GM19239 (cell line): ENCODE data around the gene PCDHB10.
"Not testable (repeated sequence)": the region's sequence is repeated elsewhere in the genome, so short reads cannot be mapped to it uniquely, and the experiment has no call there.

Experiments used
- DNase-seq: peaks from one replicate; pipeline ENCODE4 v3.0.0; 2011; ENCODE audit warnings: low spot score; ENCODE audit not compliant: insufficient read length
- FAIRE-seq: peaks from 2 replicates; lab custom pipeline; 2011; peaks lifted over from hg19 to GRCh38; lab: Jason Lieb, UNC

Gene PCDHB10

GRCh38 chr5:141192110-141192725 lies at the start of gene PCDHB10:
Gene PCDHB10, plus strand, starts transcription at chr5:141192353. Its CDS starts 200 bp downstream, at chr5:141192553.
- no peak for DNase-seq
- no peak for FAIRE-seq

DNA sequence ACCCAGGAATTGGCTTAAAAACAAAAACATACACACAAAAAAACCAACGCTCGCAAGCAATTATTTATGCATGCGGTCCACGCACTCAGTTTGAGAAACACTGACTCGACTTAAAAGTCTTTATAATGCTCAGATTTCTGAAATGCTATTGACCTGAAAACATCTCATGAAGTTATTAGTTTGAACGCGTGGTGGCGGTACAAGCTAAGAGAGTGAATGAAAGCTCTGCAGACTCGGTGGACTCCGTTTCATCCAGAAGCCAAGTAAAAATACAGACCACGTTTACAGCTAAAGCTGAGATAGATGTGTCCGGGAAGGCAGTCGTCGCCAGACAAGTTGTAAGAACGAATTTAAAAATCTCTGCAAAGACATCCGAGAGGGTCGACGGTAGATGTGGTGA lies 42.3 kb upstream of the PCDHB10 start, which contains the start of gene PCDHB6:
Gene PCDHB6 (plus strand): TSS at position 246 of the 400 bp plus-strand sequence. CDS start 201 bp downstream, outside the sequence.
- DNase-seq (no peak), FAIRE-seq (no peak)

DNA sequence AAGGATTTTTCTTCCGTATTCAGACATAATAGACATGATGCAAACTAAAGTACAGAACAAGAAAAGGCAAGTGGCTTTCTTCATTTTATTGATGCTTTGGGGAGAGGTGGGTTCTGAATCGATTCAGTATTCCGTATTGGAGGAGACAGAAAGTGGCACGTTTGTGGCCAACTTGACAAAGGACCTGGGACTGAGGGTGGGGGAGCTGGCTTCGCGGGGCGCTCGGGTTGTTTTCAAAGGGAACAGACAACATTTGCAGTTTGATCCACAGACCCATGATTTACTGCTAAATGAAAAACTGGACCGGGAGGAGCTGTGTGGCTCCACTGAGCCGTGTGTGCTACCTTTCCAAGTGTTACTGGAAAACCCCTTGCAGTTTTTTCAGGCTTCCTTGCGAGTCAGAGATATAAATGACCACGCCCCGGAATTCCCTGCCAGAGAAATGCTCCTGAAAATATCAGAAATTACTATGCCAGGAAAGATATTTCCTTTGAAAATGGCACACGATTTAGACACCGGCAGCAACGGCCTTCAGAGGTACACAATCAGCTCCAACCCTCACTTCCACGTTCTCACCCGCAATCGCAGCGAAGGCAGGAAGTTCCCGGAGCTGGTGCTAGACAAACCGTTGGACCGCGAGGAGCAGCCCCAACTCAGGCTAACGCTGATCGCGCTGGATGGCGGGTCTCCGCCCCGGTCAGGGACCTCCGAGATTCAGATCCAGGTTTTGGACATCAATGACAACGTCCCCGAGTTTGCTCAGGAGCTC lies 41.7 kb upstream of the PCDHB10 start:
- no peak for DNase-seq
- FAIRE-seq: no peak

- no peak for DNase-seq
- FAIRE-seq: no peak
Measured at GRCh38 chr5:141150993-141151325, 41.2 kb upstream of the PCDHB10 start.

DNA sequence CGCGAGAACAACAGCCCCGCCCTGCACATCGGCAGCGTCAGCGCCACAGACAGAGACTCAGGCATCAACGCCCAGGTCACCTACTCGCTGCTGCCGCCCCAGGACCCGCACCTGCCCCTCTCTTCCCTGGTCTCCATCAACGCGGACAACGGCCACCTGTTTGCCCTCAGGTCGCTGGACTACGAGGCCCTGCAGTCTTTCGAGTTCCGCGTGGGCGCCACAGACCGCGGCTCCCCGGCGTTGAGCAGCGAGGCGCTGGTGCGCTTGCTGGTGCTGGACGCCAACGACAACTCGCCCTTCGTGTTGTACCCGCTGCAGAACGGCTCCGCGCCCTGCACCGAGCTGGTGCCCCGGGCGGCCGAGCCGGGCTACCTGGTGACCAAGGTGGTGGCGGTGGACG lies 40.5 kb upstream of the PCDHB10 start:
- not testable (repeated sequence) for FAIRE-seq, DNase-seq

- FAIRE-seq, DNase-seq: not testable (repeated sequence)
Measured at GRCh38 chr5:141152096-141152495, 40.1 kb upstream of the PCDHB10 start.

DNA sequence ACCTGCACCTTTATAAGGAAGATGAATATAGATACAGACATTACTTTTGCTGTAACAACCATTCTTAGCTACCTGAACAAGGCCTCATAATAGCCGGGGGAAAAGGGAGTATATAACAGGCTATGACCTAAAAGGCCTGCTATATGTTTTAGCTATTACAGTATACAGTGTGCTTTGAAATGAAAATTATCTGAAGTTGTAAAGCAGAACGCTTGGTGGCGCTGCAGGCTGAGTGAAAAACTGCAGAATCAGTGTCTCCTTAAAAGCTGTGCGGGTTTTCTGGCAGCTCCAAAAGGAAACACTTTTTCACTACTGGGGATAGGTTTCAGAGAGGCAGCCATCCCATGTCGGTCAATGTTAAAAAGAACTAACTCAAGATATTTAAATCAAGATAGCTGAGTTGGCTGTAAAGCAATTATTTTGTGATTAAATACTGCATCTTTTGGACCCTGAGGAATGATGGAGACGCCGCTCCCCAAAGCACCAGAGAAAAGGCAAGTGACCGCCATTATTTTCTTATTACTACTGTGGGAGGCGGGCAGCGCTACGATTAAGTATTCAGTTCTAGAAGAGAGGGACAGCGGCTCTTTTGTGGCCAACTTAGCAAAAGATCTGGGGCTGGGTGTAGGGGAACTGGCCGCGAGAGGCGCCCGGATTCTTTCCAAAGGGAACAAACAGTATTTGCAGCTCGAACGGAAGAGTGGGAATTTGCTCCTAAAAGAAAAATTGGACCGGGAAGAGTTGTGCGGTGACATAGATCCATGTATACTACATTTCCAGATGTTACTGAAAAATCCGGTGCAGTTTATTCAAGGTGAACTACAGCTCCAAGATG lies 36.4 kb upstream of the PCDHB10 start:
- DNase-seq (no peak), FAIRE-seq (no peak)

DNA sequence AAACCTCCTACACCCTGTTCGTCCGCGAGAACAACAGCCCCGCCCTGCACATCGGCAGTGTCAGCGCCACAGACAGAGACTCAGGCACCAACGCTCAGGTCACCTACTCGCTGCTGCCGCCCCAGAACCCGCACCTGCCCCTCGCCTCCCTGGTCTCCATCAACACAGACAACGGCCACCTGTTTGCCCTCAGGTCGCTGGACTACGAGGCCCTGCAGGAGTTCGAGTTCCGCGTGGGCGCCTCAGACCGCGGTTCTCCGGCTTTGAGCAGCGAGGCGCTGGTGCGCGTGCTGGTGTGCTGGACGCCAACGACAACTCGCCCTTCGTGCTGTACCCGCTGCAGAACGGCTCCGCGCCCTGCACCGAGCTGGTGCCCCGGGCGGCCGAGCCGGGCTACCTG lies 34.8 kb upstream of the PCDHB10 start:
- DNase-seq, FAIRE-seq: not testable (repeated sequence)

DNA sequence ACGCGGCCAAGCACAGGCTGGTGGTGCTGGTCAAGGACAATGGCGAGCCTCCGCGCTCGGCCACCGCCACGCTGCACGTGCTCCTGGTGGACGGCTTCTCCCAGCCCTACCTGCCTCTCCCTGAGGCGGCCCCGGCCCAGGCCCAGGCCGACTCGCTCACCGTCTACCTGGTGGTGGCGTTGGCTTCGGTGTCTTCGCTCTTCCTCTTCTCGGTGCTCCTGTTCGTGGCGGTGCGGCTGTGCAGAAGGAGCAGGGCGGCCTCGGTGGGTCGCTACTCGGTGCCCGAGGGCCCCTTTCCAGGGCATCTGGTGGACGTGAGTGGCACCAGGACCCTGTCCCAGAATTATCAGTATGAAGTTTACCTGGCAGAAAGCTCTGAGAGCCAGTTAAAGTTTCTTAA lies 34.3 kb upstream of the PCDHB10 start:
- FAIRE-seq, DNase-seq: not testable (repeated sequence)

DNA sequence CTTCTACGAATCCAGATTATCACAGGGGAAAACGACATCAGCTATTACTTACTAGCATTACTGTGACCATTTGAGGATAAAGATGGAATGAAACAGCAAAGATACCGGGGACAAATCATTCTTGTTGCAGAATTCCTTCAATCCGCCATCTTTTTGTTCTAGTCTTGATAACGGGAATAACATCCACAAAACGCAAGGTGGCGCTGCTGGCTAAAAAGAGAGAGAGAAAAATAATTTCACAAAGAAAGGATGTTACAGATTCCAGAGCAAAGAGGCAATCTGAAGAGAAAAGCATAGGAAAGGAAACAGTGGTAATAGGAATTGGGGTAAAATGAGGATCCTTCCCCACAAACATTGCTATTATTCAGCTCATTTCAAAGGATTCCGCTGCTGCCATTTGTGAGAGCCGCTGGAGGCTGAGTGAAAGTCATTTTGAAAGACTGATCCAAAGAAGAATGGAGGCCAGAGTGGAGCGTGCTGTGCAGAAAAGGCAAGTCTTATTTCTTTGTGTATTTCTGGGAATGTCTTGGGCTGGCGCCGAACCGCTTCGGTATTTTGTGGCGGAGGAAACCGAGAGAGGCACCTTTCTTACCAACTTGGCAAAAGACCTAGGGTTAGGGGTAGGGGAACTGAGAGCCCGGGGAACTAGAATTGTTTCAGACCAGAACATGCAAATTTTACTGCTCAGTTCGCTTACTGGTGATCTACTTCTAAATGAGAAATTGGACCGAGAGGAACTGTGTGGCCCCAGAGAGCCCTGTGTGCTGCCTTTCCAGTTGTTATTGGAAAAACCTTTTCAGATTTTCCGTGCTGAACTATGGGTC lies 19.6 kb upstream of the PCDHB10 start, which contains the start of gene PCDHB7:
Gene PCDHB7 (plus strand): TSS at position 264 of the 824 bp plus-strand sequence. CDS start 192 bp downstream, at position 456.
- DNase-seq (no peak), FAIRE-seq (no peak)

- not testable (repeated sequence) for FAIRE-seq, DNase-seq
Measured at GRCh38 chr5:141174291-141175104, 17.7 kb upstream of the PCDHB10 start.

- FAIRE-seq (no peak), DNase-seq (no peak)
Measured at GRCh38 chr5:141175933-141176332, 16.2 kb upstream of the PCDHB10 start.

GRCh38 chr5:141177577-141178191 lies 14.5 kb upstream of the PCDHB10 start, which contains the start of gene PCDHB8:
Gene PCDHB8, plus strand, starts transcription at chr5:141177790. Its CDS starts 245 bp downstream, at chr5:141178035.
- FAIRE-seq, DNase-seq: not testable (repeated sequence)

GRCh38 chr5:141179371-141179770 lies 12.8 kb upstream of the PCDHB10 start:
- not testable (repeated sequence) for FAIRE-seq, DNase-seq

DNA sequence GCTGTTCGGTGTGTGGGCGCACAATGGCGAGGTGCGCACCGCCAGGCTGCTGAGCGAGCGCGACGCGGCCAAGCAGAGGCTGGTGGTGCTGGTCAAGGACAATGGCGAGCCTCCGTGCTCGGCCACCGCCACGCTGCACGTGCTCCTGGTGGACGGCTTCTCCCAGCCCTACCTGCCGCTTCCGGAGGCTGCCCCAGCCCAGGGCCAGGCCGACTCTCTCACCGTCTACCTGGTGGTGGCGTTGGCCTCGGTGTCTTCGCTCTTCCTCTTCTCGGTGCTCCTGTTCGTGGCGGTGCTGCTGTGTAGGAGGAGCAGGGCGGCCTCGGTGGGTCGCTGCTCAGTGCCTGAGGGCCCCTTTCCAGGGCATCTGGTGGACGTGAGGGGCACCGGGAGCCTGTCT lies 12.3 kb upstream of the PCDHB10 start:
- not testable (repeated sequence) for FAIRE-seq, DNase-seq

- FAIRE-seq: no peak
- DNase-seq: no peak
Measured at GRCh38 chr5:141180313-141180712, 11.8 kb upstream of the PCDHB10 start.

GRCh38 chr5:141182248-141182647 lies 9.9 kb upstream of the PCDHB10 start, which contains the start of gene PCDHB16:
Gene PCDHB16, plus strand, starts transcription at chr5:141182387. Its CDS starts 173 bp downstream, at chr5:141182560.
- FAIRE-seq: no peak
- DNase-seq: no peak
